Effector memory CD4-positive, alpha-beta T cell (primary cell): ENCODE results near the gene GRK2.

Experiments
- DNase-seq, 3 donors: peaks; one replicate each; pipeline ENCODE4 v3.0.0-alpha.2; 2020
- H3K27ac ChIP-seq: 2 replicates; pipeline ENCODE4 v1.7.0; 2013; ENCODE audit warnings: mild to moderate bottlenecking, low read length, moderate library complexity; ENCODE audit not compliant: insufficient read depth, poor library complexity, severe bottlenecking
- H3K27me3 ChIP-seq: replicated peaks from 2 replicates; pipeline ENCODE4 v1.7.0; 2013; ENCODE audit warnings: mild to moderate bottlenecking, low read length; ENCODE audit not compliant: insufficient read depth, control insufficient read depth, poor library complexity, severe bottlenecking
- H3K36me3 ChIP-seq: 2 replicates; pipeline ENCODE4 v1.7.0; 2013; ENCODE audit warnings: mild to moderate bottlenecking, low read length, moderate library complexity; ENCODE audit not compliant: control insufficient read depth, insufficient read depth
- H3K4me1 ChIP-seq: 2 replicates; pipeline ENCODE4 v1.7.0; 2013; ENCODE audit warnings: low read length, mild to moderate bottlenecking; ENCODE audit not compliant: control insufficient read depth, insufficient read depth, poor library complexity, severe bottlenecking
- H3K4me3 ChIP-seq: 2 replicates; pipeline ENCODE4 v1.7.0; 2013; ENCODE audit warnings: low read length, low read depth, mild to moderate bottlenecking; ENCODE audit not compliant: insufficient read depth, poor library complexity, severe bottlenecking
- H3K9me3 ChIP-seq: 2 replicates; pipeline ENCODE4 v1.7.0; 2013; ENCODE audit warnings: mild to moderate bottlenecking, low read length, moderate library complexity; ENCODE audit not compliant: control insufficient read depth

GRK2 gene

GRCh38 chr11:67270256-67271204 lies 4.3 kb downstream of the GRK2 start:
- H3K36me3 ChIP-seq: peaks cover 6% of the 10 kb centered on the region

GRCh38 chr11:67271205-67271540 lies 4.9 kb downstream of the GRK2 start:
- no peaks in the 10 kb centered on the region for H3K27me3 ChIP-seq
- peak overlapping the region; percentile 86 for H3K4me3 ChIP-seq
- H3K9me3 ChIP-seq: no peaks in the 10 kb centered on the region
- peaks cover 83% of the 10 kb centered on the region for H3K4me1 ChIP-seq
- H3K27ac ChIP-seq: peak overlapping the region; percentile 90
- DNase-seq: no peak
- H3K36me3 ChIP-seq: peaks cover 9% of the 10 kb centered on the region

More at GRCh38 chr11:67270256-67271204, 4.3 kb downstream of the GRK2 start:
- Histone ChIP-seq H3K4me3 (peak overlapping the region; percentile 86), H3K27me3 (no peaks in the 10 kb centered on the region), H3K27ac (peak overlapping the region; percentile 90), H3K9me3 (no peaks in the 10 kb centered on the region), H3K4me1 (peaks cover 82% of the 10 kb centered on the region)
- DNase-seq: no peak

GRCh38 chr11:67271541-67272284 lies 5.4 kb downstream of the GRK2 start:
- Histone ChIP-seq H3K4me3 (peak overlapping the region; percentile 86), H3K27ac (peak overlapping the region; percentile 90), H3K9me3 (no peaks in the 10 kb centered on the region), H3K4me1 (peaks cover 88% of the 10 kb centered on the region), H3K27me3 (no peaks in the 10 kb centered on the region), H3K36me3 (peaks cover 9% of the 10 kb centered on the region)
- DNase-seq: peak; percentile 55 to 65 (median 57)

GRCh38 chr11:67272327-67273259 lies 6.3 kb downstream of the GRK2 start:
- H3K4me1 ChIP-seq: peaks cover 96% of the 10 kb centered on the region
- H3K27ac ChIP-seq: peak overlapping the region; percentile 90
- no peaks in the 10 kb centered on the region for H3K9me3 ChIP-seq
- no peaks in the 10 kb centered on the region for H3K27me3 ChIP-seq
- peaks cover 9% of the 10 kb centered on the region for H3K36me3 ChIP-seq
- H3K4me3 ChIP-seq: peak overlapping the region; percentile 86
- DNase-seq: no peak

GRCh38 chr11:67273260-67273990 lies 7.2 kb downstream of the GRK2 start:
- DNase-seq: no peak
- no peaks in the 10 kb centered on the region for H3K9me3 ChIP-seq
- H3K4me1 ChIP-seq: peaks cover 97% of the 10 kb centered on the region
- H3K4me3 ChIP-seq: peak overlapping the region; percentile 86
- peaks cover 14% of the 10 kb centered on the region for H3K36me3 ChIP-seq
- H3K27ac ChIP-seq: peak overlapping the region; percentile 90
- no peaks in the 10 kb centered on the region for H3K27me3 ChIP-seq

DNA sequence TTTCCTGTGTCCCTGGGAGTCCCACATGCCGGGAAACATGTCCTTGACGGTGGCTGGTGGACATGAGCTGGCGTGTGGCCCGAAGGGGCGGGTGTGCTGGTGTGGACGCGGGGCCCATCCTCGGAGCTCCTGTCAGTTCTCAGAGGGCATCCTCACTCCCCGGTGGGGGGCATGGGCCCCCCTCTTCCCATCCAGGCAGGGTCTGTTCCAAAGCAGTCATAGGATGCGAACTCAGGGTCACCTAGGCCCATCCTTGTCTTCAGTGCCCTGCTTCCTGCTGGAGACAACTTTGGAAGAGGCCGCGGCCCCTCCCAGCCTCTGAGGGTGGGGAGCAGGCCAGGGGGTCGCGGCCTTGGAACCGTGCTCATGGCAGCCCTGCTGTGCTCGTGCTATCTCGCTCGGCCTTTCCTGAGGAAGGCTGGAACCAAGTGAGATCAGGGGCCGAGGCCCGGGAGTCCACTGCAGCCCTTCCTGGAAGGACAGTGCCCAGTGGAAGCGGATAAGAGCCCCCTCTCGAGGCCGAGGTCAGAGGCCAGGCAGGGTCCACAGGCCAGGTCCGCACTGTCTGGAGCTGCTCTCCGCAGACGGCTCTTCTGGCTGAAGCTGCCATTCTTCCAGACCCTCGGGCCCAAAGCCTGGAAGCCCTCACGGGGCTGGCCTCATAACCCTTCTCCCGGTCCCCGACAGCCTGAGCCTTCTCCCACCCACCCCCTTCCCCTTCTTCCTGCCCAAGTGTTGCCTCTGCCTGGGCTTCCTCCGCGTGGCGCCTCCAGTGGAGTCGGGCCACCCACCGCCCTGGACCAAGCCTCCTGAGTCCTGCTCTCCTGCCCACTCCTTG lies 8.7 kb downstream of the GRK2 start:
- Histone ChIP-seq H3K27me3 (no peaks in the 10 kb centered on the region), H3K9me3 (no peaks in the 10 kb centered on the region), H3K36me3 (peaks cover 30% of the 10 kb centered on the region), H3K27ac (peak overlapping the region; percentile 88), H3K4me1 (peaks cover 97% of the 10 kb centered on the region), H3K4me3 (peak overlapping the region; percentile 14)
- DNase-seq: no peak

- no peaks in the 10 kb centered on the region for H3K27me3 ChIP-seq
- peak overlapping the region; percentile 88 for H3K27ac ChIP-seq
- H3K36me3 ChIP-seq: peaks cover 38% of the 10 kb centered on the region
- no peak for DNase-seq
- no peaks in the 10 kb centered on the region for H3K9me3 ChIP-seq
- H3K4me3 ChIP-seq: peak overlapping the region; percentile 14
- H3K4me1 ChIP-seq: peaks cover 97% of the 10 kb centered on the region
Measured at GRCh38 chr11:67275606-67276409, 9.5 kb downstream of the GRK2 start.

DNA sequence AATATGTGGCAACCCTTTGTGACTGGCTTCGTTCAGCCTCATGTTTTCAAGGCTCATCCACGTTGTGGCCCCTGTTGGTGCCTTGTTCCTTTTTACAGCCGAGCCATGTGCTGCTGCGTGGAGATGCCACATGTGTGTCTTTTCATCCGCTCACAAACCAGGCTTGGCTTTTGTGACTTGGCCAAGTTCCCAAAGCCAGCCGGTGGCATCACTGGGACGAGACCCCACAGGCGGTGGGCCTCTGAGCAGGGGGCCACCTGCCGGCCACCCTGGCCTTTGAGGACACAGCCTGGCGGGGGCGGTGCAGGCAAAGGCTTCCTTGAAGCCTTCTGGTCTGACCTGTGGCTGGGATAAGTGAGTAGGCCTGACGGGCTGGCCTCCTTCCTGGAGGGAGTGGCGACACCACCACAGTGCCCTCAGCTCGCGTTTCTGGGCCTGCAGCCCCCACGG lies 10.5 kb downstream of the GRK2 start:
- H3K9me3 ChIP-seq: no peaks in the 10 kb centered on the region
- peak overlapping the region; percentile 26 for H3K4me3 ChIP-seq
- H3K4me1 ChIP-seq: peaks cover 95% of the 10 kb centered on the region
- H3K27me3 ChIP-seq: no peaks in the 10 kb centered on the region
- H3K27ac ChIP-seq: peak overlapping the region; percentile 88
- DNase-seq: no peak
- H3K36me3 ChIP-seq: peaks cover 48% of the 10 kb centered on the region
